HL-60 (cell line): Measurements from ENCODE around the gene PRAMEF12.
"Not testable (repeated sequence)": the region's sequence is repeated elsewhere in the genome, so short reads cannot be mapped to it uniquely, and the experiment has no call there.

Source experiments
- DNase-seq, 2 experiments: peaks; one replicate each; pipeline ENCODE4 v3.0.0-alpha.2; 2010 to 2020; ENCODE audit warnings: low read depth in 1 of 2, low spot score in 1 of 2
- H3K27ac ChIP-seq: fragments of 250-450 bp; sonication (Bioruptor Pico); replicated peaks from 2 replicates; pipeline ENCODE4 v1.5.1; 2020; ENCODE audit warnings: mild to moderate bottlenecking, moderate library complexity
- H3K27me3 ChIP-seq: fragments of 250-450 bp; sonication (Bioruptor Pico); 2 replicates; pipeline ENCODE4 v1.5.1; 2021; ENCODE audit warnings: mild to moderate bottlenecking, moderate library complexity; ENCODE audit not compliant: insufficient read depth, poor library complexity, severe bottlenecking
- H3K4me3 ChIP-seq: replicated peaks from 2 replicates; pipeline ENCODE4 v1.5.1; 2011; ENCODE audit warnings: mild to moderate bottlenecking, control low read depth, low read length; ENCODE audit not compliant: insufficient read depth
- CTCF ChIP-seq: IDR thresholded peaks from one replicate; pipeline ENCODE4 v1.5.1; 2011; ENCODE audit warnings: low read length, control low read depth, inconsistent platforms; ENCODE audit not compliant: insufficient read depth
- GABPA ChIP-seq: IDR thresholded peaks from 2 replicates; pipeline ENCODE4 v1.6.1; 2012; ENCODE audit warnings: low read depth
- POLR2AphosphoS5 ChIP-seq: IDR thresholded peaks from 2 replicates; pipeline ENCODE4 v1.6.1; 2012; ENCODE audit warnings: low read depth
- REST ChIP-seq: IDR thresholded peaks from 2 replicates; pipeline ENCODE4 v1.6.1; 2012; ENCODE audit warnings: low read depth; ENCODE audit not compliant: insufficient replicate concordance
- SPI1 ChIP-seq: IDR thresholded peaks from 2 replicates; pipeline ENCODE4 v1.6.1; 2012; ENCODE audit warnings: low read depth, mild to moderate bottlenecking, borderline replicate concordance

The PRAMEF12 gene

GRCh38 chr1:12791097-12791496, 17.6 kb downstream of the PRAMEF12 start, which contains the start of gene PRAMEF1:
PRAMEF1 (plus strand) TSS chr1:12791397; CDS start chr1:12793228, 1,831 bp downstream.
- H3K27me3 ChIP-seq, DNase-seq, H3K4me3 ChIP-seq, H3K27ac ChIP-seq: not testable (repeated sequence)

- Histone ChIP-seq H3K27ac (no peak overlapping the region), H3K27me3 (no peaks in the 10 kb centered on the region), H3K4me3 (no peak overlapping the region)
- TF ChIP-seq GABPA (no peak), CTCF (no peak), SPI1 (no peak), POLR2AphosphoS5 (no peak), REST (no peak)
- no peak for DNase-seq
These were observed 25.4 kb downstream of the PRAMEF12 start for GRCh38 chr1:12798911-12799310.

DNA sequence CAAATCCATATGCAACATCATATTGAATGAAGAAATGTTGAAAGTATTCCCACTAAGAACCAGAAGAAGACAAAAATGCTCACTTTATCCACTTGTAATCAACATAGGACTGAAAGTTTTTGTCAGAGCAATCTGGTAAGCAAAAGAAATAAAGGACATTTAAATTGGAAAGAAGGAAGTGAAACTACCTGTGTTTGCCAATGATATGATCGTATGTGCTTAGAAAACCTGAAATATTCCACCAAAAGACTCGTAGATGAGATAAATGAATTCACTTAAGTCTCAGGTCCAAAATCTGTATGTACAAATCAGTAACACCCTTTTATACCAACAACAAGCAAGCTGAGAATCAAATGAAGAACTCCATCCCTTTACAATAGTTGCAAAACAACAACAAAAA, 26.2 kb downstream of the PRAMEF12 start:
- no peak overlapping the region for H3K27ac ChIP-seq
- TF ChIP-seq CTCF (no peak), SPI1 (no peak), GABPA (no peak), REST (no peak), POLR2AphosphoS5 (no peak)

DNA sequence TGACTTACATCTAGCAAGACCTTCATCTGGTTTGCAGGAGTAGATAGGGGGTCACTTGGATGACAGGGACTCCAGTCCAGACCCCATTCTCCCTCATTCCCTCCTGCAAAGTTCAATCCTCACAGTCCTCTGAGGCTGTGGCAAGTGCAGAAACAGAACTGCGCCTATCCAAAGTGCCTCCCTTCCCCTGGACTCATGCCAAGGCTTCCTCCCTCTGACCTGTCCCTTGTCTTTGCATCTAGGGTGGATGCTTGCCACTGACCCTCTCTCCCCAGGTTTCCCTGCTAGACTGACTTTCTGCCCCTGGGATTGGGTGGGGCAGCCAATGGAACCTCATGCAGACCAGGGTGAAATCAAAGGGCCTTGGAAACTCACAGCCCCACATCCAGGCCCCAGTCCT, 36.4 kb downstream of the PRAMEF12 start:
- TF ChIP-seq POLR2AphosphoS5 (no peak), CTCF (no peak), REST (no peak), GABPA (no peak), SPI1 (no peak)
- DNase-seq: no peak
- Histone ChIP-seq H3K27me3 (no peaks in the 10 kb centered on the region), H3K4me3 (no peak overlapping the region), H3K27ac (no peak overlapping the region)

More for the DNA sequence above, 26.2 kb downstream of the PRAMEF12 start:
- no peak for DNase-seq
- H3K27me3 ChIP-seq: no peaks in the 10 kb centered on the region
- no peak overlapping the region for H3K4me3 ChIP-seq
